ENCODE results near the gene UBAC2.

Gene UBAC2

GRCh38 chr13:99200432-99201167 lies at the start of gene UBAC2:
Gene UBAC2, plus strand, starts transcription at chr13:99200854. Its CDS starts 55 bp downstream, at chr13:99200909.
- H3K9me3 ChIP-seq (ENCODE audit: control insufficient read depth, low read length): no peaks in the 10 kb centered on the region
- H3K27ac ChIP-seq: peak within 1 kb of the TSS; percentile 87
- H3K4me3 ChIP-seq (ENCODE audit: low read depth, low read length): peak within 1 kb of the TSS; percentile 80
- no peak for TF ChIP-seq CTCF (IDR thresholded peaks at IDR 0.05)
- H3K4me1 ChIP-seq: no peaks in the 10 kb centered on the region
- no peaks in the 10 kb centered on the region for H3K36me3 ChIP-seq (ENCODE audit: control insufficient read depth, insufficient read depth, low read length)
- H3K4me2 ChIP-seq (ENCODE audit: low read length): peak within 1 kb of the TSS; percentile 95
- H3K9ac ChIP-seq: peak within 1 kb of the TSS; percentile 61
- peak within 1 kb of the TSS; percentile 83 for H2AFZ ChIP-seq
- H3K27me3 ChIP-seq (ENCODE audit: control insufficient read depth, insufficient read depth, low read length): no peaks in the 10 kb centered on the region
- peaks cover 8% of the 10 kb centered on the region for H3K79me2 ChIP-seq

GRCh38 chr13:99151516-99151915 lies 49.1 kb upstream of the UBAC2 start:
- Histone ChIP-seq H3K27ac (no peak overlapping the region), H3K79me2 (no peaks in the 10 kb centered on the region), H3K9me3 (ENCODE audit: control insufficient read depth, low read length) (no peaks in the 10 kb centered on the region), H3K4me1 (no peaks in the 10 kb centered on the region), H3K4me2 (ENCODE audit: low read length) (no peak overlapping the region), H3K9ac (no peak overlapping the region), H3K36me3 (ENCODE audit: control insufficient read depth, insufficient read depth, low read length) (no peaks in the 10 kb centered on the region), H2AFZ (no peak overlapping the region), H3K4me3 (ENCODE audit: low read depth, low read length) (no peak overlapping the region), H3K27me3 (ENCODE audit: control insufficient read depth, insufficient read depth, low read length) (no peaks in the 10 kb centered on the region)
- TF ChIP-seq CTCF (IDR thresholded peaks at IDR 0.05): no peak

GRCh38 chr13:99153219-99153618 lies 47.4 kb upstream of the UBAC2 start:
- no peak for TF ChIP-seq CTCF (IDR thresholded peaks at IDR 0.05)
- no peaks in the 10 kb centered on the region for H3K27me3 ChIP-seq (ENCODE audit: control insufficient read depth, insufficient read depth, low read length)

GRCh38 chr13:99154064-99154463 lies 46.6 kb upstream of the UBAC2 start:
- Histone ChIP-seq H3K4me3 (ENCODE audit: low read depth, low read length) (no peak overlapping the region), H3K9ac (no peak overlapping the region), H3K36me3 (ENCODE audit: control insufficient read depth, insufficient read depth, low read length) (no peaks in the 10 kb centered on the region), H3K9me3 (ENCODE audit: control insufficient read depth, low read length) (no peaks in the 10 kb centered on the region), H3K27me3 (ENCODE audit: control insufficient read depth, insufficient read depth, low read length) (no peaks in the 10 kb centered on the region), H3K4me1 (no peaks in the 10 kb centered on the region), H3K4me2 (ENCODE audit: low read length) (no peak overlapping the region), H3K27ac (no peak overlapping the region), H2AFZ (no peak overlapping the region), H3K79me2 (no peaks in the 10 kb centered on the region)
- no peak for TF ChIP-seq CTCF (IDR thresholded peaks at IDR 0.05)

More at GRCh38 chr13:99153219-99153618, 47.4 kb upstream of the UBAC2 start:
- H3K4me3 ChIP-seq (ENCODE audit: low read depth, low read length): no peak overlapping the region
- H3K9ac ChIP-seq: no peak overlapping the region
- no peak overlapping the region for H3K27ac ChIP-seq
- no peak overlapping the region for H3K4me2 ChIP-seq (ENCODE audit: low read length)
- H3K36me3 ChIP-seq (ENCODE audit: control insufficient read depth, insufficient read depth, low read length): no peaks in the 10 kb centered on the region
- no peaks in the 10 kb centered on the region for H3K4me1 ChIP-seq
- H3K79me2 ChIP-seq: no peaks in the 10 kb centered on the region
- H2AFZ ChIP-seq: no peak overlapping the region
- no peaks in the 10 kb centered on the region for H3K9me3 ChIP-seq (ENCODE audit: control insufficient read depth, low read length)

DNA sequence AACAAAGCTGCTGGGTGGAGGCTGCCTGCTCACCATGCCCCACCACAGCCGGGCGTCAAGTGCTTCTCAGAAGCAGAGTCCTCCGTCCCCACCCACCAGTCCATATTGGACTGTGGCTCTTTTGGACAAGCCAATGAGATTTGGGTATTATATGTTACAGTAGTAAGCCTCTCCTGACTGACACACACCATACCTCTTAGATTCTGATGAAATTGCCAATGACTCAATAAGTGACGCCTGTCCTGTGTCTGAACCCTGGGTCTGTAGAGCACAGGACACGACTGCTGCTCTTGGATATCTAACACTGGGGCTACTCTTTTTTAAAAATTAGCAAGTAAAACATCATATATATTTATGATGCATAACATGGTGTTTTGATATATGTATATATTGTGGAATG lies 44.8 kb upstream of the UBAC2 start:
- Histone ChIP-seq H3K4me1 (no peaks in the 10 kb centered on the region), H3K79me2 (no peaks in the 10 kb centered on the region), H3K27me3 (ENCODE audit: control insufficient read depth, insufficient read depth, low read length) (no peaks in the 10 kb centered on the region), H3K27ac (no peak overlapping the region), H3K36me3 (ENCODE audit: control insufficient read depth, insufficient read depth, low read length) (no peaks in the 10 kb centered on the region), H3K9ac (no peak overlapping the region), H3K4me3 (ENCODE audit: low read depth, low read length) (no peak overlapping the region), H3K9me3 (ENCODE audit: control insufficient read depth, low read length) (no peaks in the 10 kb centered on the region), H2AFZ (no peak overlapping the region), H3K4me2 (ENCODE audit: low read length) (no peak overlapping the region)
- no peak for TF ChIP-seq CTCF (IDR thresholded peaks at IDR 0.05)
